Right renal pelvis (tissue), 4 donors: ENCODE measurements around the gene KLKB1. TPM values are rescaled to one million over a fixed set of nuclear protein-coding genes. Genes with fewer than 3 reads are reported as not detected.
"Not testable (repeated sequence)": the region's sequence is repeated elsewhere in the genome, so short reads cannot be mapped to it uniquely, and the experiment has no call there.

Source experiments
- DNase-seq, 4 donors: peaks; one replicate each; pipeline ENCODE4 v3.0.0-alpha.2; 2013; ENCODE audit warnings: low read depth in 4 of 4, low spot score in 3 of 4, missing footprints in 1 of 4
- polyA plus RNA-seq, 4 donors: library from polyadenylated mRNA; unstranded; fragments of 120-200 nt; gene quantifications; one replicate each; pipeline ENCODE4 v1.2.1, GENCODE V29; 2013; ENCODE audit not compliant: insufficient read length in 4 of 4

Gene KLKB1
- polyA plus RNA-seq, 4 donors = 1.1 to 2.3 (median 1.7) TPM

DNA sequence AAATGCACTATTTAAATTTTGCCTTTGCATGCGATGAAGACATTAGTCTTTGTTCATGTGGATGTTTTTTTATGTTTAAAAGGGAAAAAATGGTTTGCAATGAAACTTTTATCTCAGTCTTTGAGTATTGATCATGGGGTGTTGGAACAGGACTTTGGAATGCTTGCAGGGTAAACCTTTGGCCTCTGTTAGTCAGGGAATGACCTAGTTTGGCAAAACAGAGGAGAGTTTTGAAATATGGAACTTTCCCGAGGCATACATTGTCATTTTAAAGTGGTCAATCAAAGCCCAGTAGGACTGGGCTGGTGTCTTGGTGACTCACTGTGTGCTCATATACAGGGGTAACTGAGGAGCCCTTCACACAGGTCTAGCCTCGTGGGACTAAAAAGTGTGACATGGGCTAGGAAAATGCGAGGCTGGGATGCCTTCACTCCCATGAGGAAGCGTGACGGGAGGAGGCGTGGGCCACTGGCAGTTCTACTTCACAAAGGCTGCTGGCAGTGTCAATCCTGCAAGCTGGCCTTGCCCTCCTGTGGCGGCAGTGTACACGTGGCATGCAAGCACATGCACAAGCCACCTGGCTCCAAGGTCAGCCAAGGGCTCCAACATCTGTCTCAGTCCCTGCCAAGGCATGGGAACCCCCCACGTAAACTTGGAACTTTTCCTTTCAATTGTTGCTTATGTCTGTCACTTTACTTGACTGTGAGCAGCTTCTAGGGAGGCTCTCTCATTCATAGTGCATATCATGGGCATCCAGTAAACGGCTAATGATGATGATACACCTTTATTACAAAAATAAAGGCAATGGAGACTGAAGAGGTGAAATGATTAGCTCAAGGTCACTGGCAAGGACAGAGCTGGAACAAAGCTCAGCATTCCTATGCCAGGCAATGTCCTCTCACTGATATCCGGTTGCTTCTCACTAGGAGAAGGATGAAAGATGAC, 33.5 kb downstream of the KLKB1 start:
- DNase-seq = no peak

DNA sequence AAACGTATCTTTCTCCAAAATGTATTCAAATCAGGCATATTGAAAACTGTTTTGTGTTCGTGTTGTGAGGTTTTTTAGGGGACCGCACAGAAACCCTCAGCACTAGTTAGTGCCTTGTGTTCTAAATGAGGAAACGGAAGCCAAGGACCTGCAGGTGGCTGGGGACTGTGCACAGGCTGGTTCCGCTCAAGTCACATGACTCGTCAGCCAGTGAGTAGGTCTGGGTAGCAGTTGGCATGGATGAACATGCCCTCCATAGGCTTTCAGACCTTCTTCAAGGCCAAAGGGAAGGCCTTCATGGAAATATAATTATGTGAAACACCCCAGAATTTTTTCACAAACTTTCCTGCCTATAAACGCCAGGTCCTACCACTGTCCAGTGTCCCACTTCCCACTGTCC, 37.4 kb downstream of the KLKB1 start:
- no peak for DNase-seq

DNA sequence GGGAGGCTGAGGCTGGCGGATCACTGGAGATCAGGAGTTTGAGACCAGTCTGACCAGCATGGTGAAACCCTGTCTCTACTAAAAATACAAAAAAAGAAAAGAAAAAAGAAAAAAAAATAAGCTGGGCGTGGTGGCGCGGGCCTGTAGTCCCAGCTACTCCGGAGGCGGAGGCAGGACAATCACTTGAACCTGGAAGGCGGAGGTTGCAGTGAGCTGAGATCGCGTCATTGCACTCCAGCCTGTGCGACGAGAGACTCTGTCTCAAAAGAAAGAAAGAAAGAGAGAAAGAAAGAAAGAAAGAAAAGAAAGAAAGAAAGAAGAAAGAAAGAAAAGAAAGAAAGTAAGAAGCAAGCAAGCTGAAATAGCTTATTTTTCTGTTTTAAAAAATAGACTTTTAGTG, 37.9 kb downstream of the KLKB1 start:
- not testable (repeated sequence) for DNase-seq

DNA sequence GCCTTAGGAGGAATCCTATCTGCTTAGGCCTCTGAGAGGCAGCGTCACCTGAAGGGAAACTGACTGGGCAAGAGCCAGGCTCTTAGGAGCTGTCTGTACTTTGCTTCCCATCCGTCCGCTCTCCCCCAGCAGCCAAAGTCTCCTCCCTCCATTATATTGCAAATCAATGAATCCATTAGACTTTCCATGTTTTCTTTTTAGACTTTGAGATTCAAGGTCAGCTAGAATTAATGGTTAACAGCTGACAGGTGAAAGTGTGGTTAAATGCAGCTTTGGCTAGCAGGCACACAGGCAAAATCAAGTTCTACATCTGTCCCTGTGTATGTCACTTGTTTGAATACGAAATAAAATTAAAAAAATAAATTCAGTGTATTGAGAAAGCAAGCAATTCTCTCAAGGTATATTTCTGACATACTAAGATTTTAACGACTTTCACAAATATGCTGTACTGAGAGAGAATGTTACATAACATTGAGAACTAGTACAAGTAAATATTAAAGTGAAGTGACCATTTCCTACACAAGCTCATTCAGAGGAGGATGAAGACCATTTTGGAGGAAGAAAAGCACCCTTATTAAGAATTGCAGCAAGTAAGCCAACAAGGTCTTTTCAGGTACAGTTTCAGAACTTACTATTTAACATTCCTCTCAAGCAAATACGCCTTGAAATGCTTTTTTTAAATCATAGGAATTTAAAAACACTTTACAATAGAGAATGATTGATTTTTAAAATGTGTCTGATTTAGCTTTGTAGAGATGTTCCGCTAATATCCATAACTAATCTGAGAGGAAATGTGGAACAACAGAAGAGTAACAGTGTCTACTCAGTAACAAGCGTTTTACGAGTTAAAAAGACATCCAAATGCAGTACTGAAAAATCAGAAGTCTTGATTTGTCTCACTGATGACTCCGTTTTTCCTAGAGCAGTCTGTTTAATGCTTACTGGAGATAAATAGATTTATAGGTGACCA, 38.7 kb downstream of the KLKB1 start, which contains the start of gene F11:
F11 (plus strand) TSS at position 507 of the 970 bp plus-strand sequence. CDS start 948 bp downstream, outside the sequence.
- peak in 2 of 4 donors; percentile 10 to 14 for DNase-seq

DNA sequence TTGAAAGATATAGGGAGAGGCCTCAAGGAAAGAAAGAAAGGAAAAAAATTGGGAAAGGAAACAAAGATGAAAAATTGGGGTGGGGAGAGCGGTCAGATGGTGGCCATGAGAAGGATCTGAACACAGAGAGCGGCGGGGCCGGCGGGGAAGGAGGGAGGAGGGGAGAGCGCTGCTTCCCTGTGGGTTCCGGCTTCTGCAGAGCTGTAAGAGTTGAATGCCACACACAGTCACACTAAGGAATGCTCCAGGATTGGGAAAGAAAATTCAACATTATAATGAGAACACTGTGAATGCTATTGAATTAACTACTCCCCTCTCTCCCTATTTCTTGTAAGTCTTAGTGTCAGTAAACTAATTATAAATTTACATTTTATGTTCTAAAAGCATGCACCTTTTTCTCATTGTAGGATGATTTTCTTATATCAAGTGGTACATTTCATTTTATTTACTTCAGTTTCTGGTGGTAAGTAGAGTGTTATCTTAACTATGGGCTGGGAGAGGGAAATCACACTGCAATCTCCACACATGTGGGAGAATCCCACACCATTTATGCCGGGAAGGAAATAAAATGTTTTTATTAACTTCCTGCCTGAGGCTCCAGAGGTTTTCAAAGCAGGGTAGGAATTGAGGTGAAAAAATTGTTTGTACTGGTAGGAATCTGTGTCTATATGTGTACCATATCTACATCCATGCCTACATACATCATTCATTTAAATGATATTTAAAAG, 39.6 kb downstream of the KLKB1 start:
- no peak for DNase-seq

DNA sequence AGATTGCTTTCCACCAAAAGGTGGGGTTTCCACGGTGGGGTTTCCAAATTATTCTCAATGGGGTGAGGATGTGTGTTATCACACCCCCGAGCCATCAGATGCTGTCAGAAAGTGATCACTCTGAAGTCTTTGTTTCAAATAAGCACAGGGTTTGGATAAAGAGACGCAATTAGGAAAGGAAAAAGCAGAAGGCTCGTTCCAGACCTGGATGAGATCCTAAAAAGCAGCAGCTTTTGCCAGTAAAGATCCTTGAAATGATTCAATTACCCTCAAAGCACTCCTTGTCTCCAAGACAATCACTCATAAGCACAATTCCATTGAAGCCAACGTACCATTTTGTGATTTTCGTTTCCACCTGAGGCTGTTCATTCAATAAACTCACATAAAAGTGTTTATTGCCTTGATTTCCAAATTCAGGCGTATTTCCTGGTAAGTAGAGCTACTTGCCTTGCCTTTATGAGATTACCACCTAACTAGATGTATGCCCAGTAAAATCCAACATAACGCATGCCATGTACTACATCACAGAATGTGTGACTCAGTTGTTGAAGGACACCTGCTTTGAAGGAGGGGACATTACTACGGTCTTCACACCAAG, 43.9 kb downstream of the KLKB1 start:
- no peak for DNase-seq

DNA sequence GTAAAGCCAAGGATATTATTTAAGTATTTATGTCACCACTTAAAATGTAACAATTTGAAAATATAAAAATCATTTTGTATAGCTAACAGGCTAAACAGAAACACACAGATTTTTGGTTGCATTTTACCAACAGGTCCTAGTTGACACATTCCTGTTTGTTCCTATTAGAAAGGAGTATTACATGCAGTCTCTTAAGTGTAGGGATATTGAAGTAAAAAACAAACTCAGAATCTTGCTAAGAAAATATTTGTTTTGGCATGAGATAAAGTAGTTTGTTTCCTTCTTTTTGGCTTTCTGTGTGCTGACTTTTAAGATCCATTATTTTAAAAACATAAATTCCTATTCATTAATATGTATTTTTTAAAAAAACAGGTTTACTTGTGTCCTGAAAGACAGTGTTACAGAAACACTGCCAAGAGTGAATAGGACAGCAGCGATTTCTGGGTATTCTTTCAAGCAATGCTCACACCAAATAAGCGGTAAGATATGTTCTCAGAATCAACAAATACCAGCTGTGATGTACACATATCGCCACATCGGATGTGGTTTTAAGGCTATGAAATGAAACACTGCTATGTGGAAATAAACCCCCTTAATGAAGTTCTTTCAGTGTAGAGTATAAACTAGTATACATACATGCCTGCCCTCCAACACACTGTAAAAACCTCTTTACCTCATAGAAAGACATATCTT, 45.5 kb downstream of the KLKB1 start:
- no peak for DNase-seq

DNA sequence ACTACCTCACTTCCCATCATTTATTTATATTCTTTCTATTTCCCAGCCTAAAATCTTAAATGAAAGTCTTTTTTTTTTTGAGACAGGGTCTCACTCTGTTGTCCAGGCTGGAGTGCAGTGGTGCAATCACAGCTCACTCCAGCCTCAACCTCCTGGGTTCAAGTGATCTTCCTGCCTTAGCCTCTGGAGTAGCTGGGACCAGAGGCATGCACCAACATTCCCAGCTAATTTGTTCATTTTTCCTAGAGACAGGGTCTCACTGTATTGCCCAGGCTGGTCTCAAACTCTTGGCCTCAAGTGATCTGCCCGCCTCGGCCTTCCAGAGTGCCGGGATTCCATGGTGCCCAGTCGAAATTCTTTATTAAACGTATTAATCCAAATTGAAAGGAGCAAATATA, 46.1 kb downstream of the KLKB1 start:
- DNase-seq = not testable (repeated sequence)

DNA sequence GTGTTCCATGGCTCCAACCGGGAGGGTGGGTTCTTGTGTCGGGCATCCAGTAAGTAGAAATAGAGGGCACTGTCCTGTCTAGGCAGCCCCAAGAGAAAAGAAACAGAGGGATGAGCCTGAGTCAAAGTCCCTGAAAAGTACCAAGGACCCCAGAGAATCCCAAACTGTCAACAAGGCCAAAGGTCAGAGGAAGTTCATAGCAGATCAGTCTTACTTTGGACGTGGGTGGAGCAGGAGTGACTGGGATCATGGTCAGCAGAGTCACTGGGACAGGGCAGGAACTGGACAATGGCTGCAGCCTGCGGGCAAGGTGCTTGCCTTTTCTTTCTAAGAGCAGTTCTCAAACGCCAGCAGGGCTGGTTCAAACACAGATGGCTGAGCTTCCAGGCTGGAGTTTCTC, 56.0 kb downstream of the KLKB1 start:
- no peak for DNase-seq

DNA sequence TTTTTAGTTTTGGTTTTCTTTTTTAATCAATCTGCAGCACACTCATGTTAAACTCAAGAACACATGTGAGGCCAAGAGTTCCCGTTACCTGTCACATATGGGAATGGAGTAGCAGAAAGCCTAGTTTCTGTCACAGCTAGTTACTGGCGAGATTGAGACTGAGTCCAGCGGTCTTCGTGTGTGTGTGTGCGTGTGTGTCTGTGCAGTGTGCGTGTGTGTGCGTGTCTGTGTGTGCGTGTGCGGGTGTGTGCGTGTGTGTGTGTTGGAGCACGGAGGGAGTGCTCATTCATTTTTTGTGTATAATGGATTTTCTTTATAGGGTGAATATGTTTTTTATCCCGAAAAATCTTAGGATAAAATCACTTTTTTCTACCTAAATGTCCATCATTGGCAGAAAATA, 57.8 kb downstream of the KLKB1 start:
- no peak for DNase-seq

DNA sequence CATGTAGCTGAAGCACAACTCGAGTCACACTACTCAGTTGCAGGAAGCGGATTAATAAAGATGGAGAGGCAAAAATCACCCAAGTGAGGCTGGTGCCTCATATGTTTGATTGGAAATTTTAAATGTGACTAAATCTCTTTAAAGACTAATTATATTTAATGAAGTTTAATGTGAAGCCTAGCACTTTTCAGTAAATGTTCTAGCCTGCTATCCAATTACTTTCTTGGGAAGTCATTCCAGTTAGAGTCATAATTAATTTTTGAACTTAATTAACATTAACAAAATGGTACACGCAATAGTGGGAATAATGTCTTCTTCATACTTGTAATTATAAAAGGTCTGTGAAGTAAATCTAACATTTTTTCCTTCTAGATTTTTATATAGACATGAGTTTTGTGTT, 59.3 kb downstream of the KLKB1 start:
- no peak for DNase-seq

DNA sequence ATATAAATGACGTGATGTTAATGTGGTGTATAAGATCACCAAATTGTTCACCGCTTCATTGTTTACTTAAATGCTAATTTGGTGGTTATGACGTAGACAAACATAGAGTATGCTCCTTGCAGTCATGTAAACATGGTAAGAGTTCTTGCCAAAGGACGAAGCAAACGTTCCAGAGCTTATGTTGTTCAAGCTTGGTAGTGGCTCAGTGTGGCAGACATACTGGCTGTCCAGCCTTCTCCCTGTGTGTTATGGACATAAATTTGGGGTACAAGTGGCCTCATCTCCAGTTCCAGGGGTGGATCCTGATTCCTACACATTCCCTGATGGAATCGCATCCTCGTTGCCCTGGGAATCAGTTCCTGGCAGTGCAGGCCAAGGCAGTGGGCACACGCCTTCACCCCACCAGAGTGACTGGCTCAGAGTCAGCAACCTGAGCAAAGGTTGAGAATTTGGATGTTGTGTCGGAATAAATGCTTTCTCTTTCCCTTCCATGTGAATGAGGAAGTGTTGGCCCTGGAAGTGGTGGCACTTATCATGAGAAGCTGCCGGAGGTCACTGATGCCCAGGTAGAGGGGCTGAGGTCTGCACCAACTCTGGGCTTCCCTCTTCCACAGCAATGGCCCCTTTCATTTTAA, 64.1 kb downstream of the KLKB1 start:
- no peak for DNase-seq

DNA sequence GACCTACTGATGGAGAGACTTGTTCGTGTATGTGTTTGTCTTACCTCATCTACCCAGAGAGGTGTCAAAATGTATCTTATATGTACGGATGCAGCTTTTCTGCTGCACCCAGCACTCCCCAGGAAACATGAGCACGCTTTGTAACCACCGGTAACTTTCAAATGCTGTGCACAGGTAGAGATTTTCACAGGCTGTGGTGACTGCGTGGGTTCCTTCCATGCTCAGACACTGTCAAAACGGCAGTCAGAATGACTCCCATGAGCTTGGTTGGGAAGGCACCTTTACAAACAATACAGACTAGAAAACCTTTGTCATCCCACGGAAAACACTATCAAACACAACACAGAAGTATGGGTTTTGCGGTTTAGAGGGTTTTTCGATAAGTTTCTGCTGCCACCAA, 66.9 kb downstream of the KLKB1 start:
- DNase-seq = no peak

DNA sequence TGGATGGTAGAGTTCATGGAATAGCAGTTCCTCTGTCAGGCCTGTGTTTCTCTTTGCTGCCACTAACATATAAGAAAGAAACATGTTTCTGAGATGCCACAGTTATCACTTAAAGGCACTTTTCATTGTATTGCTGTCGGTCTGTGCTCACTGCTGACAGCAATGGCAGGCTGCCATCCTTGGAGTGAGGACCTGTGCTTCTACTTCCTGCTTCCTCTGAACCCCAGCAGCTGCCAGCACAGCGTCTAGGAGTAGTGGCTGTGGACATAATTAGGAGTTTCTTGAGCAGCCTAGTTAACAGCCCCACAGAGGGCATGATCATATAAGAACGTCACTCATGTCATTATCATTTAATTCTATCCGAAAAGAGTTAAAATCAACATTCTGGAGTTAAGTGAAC, 69.2 kb downstream of the KLKB1 start:
- DNase-seq = no peak

DNA sequence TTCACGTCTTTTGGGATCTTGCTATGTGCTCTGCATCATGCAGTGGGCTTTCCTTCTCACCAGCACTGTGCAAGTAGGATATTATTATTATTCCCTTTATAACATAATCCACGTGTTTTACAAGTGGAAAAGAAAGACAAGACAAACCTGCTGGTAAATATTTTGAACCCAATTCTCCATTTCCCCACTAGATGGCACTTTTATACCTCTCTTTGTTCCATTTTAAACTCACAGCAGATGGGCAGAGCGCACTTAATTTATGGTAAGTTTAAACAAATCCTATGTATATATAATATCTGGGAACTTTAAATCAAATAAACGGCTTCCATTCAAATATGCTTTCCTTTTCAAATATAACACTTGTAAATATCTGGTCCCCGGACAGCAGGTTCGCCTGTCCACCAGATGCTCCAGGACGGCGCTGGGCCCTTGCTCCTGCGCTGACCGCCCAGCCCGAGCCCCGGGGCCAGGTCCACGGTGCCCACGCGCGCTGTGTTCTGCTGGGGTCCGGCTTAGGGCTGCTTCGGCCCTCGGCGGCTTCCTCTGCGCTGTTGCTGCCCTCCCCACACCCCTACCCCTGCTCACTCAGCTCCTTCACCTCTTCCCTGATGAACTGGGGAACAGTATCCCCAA, 69.8 kb downstream of the KLKB1 start:
- DNase-seq = peak; percentile 42 to 55 (median 50)

DNA sequence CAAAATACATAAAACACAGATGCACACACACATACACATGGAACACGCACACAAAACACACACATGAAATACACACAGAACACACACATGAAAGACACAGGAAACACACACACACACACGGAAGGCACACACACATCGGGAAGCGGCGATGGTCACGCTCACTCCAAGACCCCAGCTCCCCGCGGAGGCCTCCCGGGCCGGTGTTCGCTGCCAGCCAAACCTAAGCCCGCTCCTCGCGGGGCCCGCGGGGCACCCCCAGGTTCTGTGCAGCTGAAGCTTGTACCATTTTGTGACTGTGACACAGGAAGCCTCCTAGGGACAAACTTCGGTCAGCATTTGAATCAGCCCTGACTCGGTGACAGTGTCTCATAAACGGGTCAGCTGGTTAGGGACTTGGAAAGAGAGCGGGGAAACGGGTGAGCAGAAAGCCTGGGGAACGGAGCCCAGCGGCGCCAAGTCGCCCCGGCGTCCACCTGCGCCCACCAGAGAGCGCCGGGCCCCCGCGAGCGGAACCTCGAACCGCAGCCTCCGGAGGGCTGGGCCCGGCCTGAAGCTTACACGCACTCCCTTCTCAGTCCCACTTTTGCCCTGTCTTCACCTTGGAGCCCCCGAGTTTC, 70.8 kb downstream of the KLKB1 start:
- DNase-seq = no peak

DNA sequence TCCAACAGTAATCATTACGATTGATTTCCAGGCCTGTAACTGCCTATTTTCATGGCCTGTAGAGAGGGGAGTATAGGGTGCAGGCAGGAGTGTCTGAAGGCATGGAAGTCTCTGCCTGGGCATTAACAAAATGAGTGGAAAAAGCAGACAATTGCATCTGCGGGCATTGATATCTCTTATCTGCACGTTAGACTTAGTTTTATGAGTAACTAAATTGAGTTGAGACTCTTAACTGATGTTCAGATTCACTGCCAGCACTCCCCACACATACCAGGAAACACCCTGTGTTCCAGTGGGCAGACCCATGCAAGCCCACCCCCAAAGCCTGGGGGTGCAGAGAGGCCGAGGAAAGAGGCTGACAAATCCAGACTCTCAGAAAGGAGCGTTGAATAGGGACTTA, 72.0 kb downstream of the KLKB1 start:
- DNase-seq = no peak
